Thoracic aorta (tissue), 2 donors: ENCODE results near the gene PHGDH. TPM values are rescaled to one million over a fixed set of nuclear protein-coding genes. Genes with fewer than 3 reads are reported as not detected.

ENCODE experiments used
- ATAC-seq: fragments of 150-250 bp; one replicate; pipeline ENCODE4 v1.8.0; 2017; ENCODE audit warnings: low read depth; ENCODE audit not compliant: insufficient number of reproducible peaks, low FRiP score
- DNase-seq: peaks from one replicate; pipeline ENCODE4 v3.0.0-alpha.2; 2020; ENCODE audit warnings: low spot score
- H3K27ac ChIP-seq, 2 donors: fragments of 200-600 bp; sonication (generic); 1 replicate in 1 of 2; 2 replicates in 1 of 2; pipeline ENCODE4 v1.5.1; 2016; ENCODE audit warnings: mild to moderate bottlenecking in 2 of 2, moderate library complexity in 2 of 2
- H3K27me3 ChIP-seq: fragments of 200-600 bp; sonication (generic); replicated peaks from 2 replicates; pipeline ENCODE4 v1.6.0; 2016; ENCODE audit warnings: mild to moderate bottlenecking; ENCODE audit not compliant: insufficient read depth
- H3K36me3 ChIP-seq: fragments of 200-600 bp; sonication (generic); one replicate; pipeline ENCODE4 v1.5.1; 2016
- H3K4me1 ChIP-seq, 2 donors: fragments of 200-600 bp; sonication (generic); 1 replicate in 1 of 2; 2 replicates in 1 of 2; pipeline versions ENCODE4 v1.5.1 to v1.6.0; 2016; ENCODE audit warnings: low read depth in 2 of 2, mild to moderate bottlenecking in 1 of 2; ENCODE audit not compliant: control insufficient read depth in 1 of 2
- H3K4me3 ChIP-seq: fragments of 200-600 bp; sonication (generic); 2 replicates; pipeline ENCODE4 v1.5.1; 2016; ENCODE audit warnings: mild to moderate bottlenecking
- H3K9me3 ChIP-seq: fragments of 200-600 bp; sonication (generic); 2 replicates; pipeline ENCODE4 v1.5.1; 2016
- CTCF ChIP-seq: fragments of 200-600 bp; sonication (generic); IDR thresholded peaks from one replicate; pipeline ENCODE4 v1.5.1; 2019; ENCODE audit warnings: antibody characterized with exemption
- total RNA-seq, 2 donors: library from RNA; depleted of rRNA; stranded (reverse); fragments of >200 nt; gene quantifications; one replicate each; pipeline versions ENCODE4 v1.1.0 to v1.2.3, GENCODE V29; 2016

PHGDH gene
- total RNA-seq, 2 donors from 2014 or later = 25.7 to 44.9 TPM

- no peaks in the 10 kb centered on the region for H3K4me1 ChIP-seq
- H3K4me3 ChIP-seq = no peak overlapping the region
- H3K36me3 ChIP-seq = no peaks in the 10 kb centered on the region
- no peak for ATAC-seq
- no peaks in the 10 kb centered on the region for H3K9me3 ChIP-seq
- no peaks in the 10 kb centered on the region for H3K27me3 ChIP-seq
- DNase-seq = no peak
- H3K27ac ChIP-seq = no peak overlapping the region
- TF ChIP-seq CTCF = no peak
Measured at GRCh38 chr1:119772298-119772697, 60.6 kb downstream of the PHGDH start.

- Histone ChIP-seq H3K4me3 (no peak overlapping the region), H3K27ac (no peak overlapping the region), H3K9me3 (no peaks in the 10 kb centered on the region), H3K4me1 (no peaks in the 10 kb centered on the region), H3K27me3 (no peaks in the 10 kb centered on the region), H3K36me3 (no peaks in the 10 kb centered on the region)
- DNase-seq (no peak), ATAC-seq (no peak)
- no peak for TF ChIP-seq CTCF
Measured at GRCh38 chr1:119773711-119774241, 62.0 kb downstream of the PHGDH start.

- Histone ChIP-seq H3K4me3 (no peak overlapping the region), H3K27me3 (no peaks in the 10 kb centered on the region), H3K27ac (no peak overlapping the region), H3K9me3 (no peaks in the 10 kb centered on the region), H3K36me3 (no peaks in the 10 kb centered on the region), H3K4me1 (no peaks in the 10 kb centered on the region)
- TF ChIP-seq CTCF = no peak
- ATAC-seq = no peak
- no peak for DNase-seq
Measured at GRCh38 chr1:119774746-119775490, 63.2 kb downstream of the PHGDH start.

GRCh38 chr1:119778359-119778758, 66.6 kb downstream of the PHGDH start:
- Histone ChIP-seq H3K27me3 (no peaks in the 10 kb centered on the region), H3K4me3 (no peak overlapping the region), H3K9me3 (no peaks in the 10 kb centered on the region), H3K27ac (no peak overlapping the region), H3K36me3 (no peaks in the 10 kb centered on the region), H3K4me1 (no peaks in the 10 kb centered on the region)
- no peak for ATAC-seq
- TF ChIP-seq CTCF = no peak
- no peak for DNase-seq

- DNase-seq = no peak
- Histone ChIP-seq H3K27ac (no peak overlapping the region), H3K9me3 (no peaks in the 10 kb centered on the region), H3K4me1 (no peaks in the 10 kb centered on the region), H3K4me3 (no peak overlapping the region), H3K36me3 (no peaks in the 10 kb centered on the region), H3K27me3 (no peaks in the 10 kb centered on the region)
- no peak for TF ChIP-seq CTCF
- ATAC-seq = no peak
Measured at GRCh38 chr1:119778886-119779560, 67.3 kb downstream of the PHGDH start.
